ENCODE measurements around the gene KCNN2.

The KCNN2 gene

GRCh38 chr5:114544561-114544960 lies 182.7 kb downstream of the KCNN2 start:
- H3K36me3 ChIP-seq (ENCODE audit: insufficient read depth, low read length) = no peaks in the 10 kb centered on the region
- no peak for DNase-seq (ENCODE audit: low read depth, low spot score)
- no peaks in the 10 kb centered on the region for H3K9me3 ChIP-seq (ENCODE audit: low read depth, low read length)
- H3K9ac ChIP-seq (ENCODE audit: insufficient read length) = no peak overlapping the region
- no peak overlapping the region for H3K4me3 ChIP-seq
- H3K27ac ChIP-seq = no peak overlapping the region
- TF ChIP-seq POLR2AphosphoS5 (IDR thresholded peaks at IDR 0.05; ENCODE audit: borderline replicate concordance, low read depth, low read length) (no peak), EZH2 (IDR thresholded peaks at IDR 0.05) (no peak), FOXP2 (optimal IDR thresholded peaks at IDR 0.05; ENCODE audit: control extremely low read depth, extremely low read length, insufficient read depth) (no peak)
